NCI-H2107 (cell line): ENCODE data around the gene SUMO4.
"Not testable (repeated sequence)": the region's sequence is repeated elsewhere in the genome, so short reads cannot be mapped to it uniquely, and the experiment has no call there.

Source experiments
- DNase-seq: peaks from one replicate; lab custom pipeline; 2025; lab: John Stamatoyannopoulos, UW

The SUMO4 gene

DNA sequence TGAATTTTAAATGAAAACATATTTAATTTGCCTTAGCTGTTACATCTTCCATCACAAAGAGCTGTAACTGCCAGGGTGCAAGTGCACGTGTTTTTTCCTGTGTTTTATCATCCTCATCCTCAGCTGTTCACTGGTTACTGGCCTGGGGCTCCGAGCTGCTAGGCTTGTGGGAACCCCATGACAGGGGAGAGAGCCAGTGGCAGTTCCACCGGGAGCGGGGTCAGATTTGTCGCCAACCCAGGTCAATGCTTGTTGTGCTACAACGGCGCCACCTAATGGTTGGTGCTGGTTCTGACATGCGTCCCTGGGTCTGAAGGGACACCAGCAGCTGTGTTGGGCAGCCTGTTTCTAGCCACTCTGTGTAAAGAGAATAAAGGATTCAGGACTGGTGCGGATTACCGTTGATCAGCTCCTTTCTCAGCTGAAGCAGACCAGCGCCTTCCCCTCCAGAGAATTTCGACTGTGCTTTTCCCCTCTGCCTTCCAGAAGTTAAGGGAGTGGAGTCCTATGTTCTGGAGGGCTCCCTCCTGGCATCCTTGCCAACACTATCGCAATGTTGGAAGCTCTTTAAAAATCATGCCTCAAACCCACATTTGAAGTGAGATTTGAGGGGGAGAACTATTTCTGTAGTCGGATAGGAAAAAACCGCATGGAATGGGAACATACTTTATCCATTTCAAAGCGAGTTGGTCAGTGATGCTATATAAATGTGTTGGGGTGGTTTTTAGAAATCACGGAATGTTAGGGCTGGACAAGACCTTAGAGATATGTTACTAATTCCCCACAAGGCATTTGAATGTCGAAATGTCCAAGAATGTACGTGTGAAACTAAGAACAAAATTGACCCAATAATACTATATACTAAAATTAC is 32.1 kb downstream of the SUMO4 start:
- DNase-seq: peak; percentile 69

DNA sequence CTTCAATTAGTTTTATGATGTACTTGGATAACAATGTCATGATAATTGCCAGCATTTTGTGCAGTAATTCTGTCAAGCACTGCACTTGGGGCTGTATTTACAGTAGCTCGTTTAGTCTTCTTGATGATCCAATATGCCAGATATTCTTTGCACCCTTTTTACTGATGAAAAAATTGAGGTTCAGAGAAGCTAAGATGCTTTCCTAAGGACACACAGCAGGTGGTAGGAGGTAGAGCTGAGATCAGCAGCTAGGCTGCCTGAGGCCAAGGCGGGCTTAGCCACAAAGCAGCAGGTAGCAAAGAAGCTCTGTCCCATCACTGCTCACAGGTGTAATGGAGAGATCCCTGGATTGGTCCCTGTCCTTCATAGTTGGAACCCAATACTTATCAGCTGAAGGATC is 33.3 kb downstream of the SUMO4 start:
- DNase-seq: no peak

DNA sequence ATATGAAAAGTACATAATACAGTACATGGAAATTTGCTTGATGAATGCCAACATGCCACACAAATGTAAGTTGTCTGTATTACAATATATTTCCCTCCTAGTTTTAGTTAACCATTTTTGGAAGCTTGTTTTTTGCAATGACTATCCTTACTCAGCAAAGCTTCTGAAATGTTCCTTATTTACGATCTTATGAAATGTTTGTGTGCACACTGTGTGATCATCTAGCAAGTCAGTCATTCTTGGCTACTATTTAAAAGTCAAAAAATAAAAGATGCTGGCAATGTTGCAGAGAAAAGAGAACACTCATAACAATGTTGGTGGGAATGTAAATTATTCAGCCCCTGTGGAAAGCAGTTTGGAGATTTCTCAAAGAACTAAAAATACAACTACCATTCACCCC is 33.8 kb downstream of the SUMO4 start:
- no peak for DNase-seq

DNA sequence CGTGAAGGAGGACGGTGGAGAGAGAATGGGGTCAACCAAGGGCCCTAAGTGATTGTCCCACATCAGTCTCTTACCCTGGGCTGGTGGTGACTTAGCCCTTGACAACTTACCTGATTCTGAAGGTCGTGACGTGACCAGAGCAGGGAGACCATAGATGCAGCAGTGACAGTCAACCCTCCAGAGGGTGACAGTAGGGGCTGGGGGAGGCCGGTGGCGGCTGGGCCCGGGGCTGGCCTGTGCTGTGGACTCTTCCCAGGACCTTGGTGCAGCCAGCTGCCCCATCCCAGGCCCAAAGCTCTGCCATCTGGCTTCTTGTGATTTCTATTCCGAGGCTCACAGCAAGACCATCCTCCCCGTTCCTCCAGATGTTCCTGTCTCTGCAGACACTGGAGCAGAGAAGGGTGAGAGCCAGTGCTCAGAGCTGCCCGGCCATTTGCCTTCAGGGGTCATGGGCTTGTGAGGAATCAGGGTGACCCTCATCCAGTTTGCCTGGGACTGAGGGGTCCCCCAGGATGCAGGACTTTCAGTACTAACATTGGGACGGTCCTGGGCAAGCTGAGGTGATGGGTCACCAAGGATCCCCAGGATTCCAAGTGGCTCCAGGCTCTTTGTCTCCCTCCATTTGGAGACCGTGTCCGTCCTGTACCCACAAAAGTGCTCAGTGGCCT is 36.0 kb downstream of the SUMO4 start:
- DNase-seq: no peak

DNA sequence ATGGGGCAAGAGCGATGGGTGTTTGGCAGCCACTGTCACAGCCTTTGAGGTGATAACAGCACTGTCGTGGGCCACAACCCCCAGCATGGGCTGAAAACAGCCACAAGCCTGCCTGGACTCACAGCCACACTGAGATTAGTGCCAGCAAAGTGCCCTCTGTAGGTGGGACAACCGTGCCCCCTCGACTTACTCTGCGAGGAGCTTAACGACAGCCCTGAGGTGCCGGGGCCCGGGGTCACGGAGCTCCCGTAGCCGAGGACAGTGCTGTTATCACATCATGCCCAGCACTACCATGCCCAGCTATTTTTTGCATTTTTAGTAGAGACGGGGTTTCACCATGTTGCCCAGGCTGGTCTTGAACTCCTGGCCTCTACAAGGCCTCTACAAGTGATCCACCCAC is 36.6 kb downstream of the SUMO4 start:
- no peak for DNase-seq

DNA sequence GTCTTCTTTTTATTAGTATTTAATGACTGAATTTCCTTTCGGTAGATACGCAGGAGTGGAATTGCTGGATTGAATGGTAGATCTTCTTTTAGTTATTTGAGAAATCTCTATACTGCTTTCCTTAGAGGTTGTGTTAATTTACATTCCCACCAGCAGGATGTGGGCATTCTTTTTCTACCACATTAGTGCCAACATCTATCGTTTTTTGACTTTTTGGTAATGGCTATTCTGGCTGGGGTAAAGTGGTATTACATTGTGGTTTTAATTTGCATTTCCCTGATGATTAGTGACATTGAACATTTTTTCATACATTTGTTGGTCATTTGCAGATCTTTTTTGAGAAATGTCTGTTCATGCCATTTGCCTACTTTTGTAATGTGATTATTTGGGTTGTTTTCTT is 37.1 kb downstream of the SUMO4 start:
- no peak for DNase-seq

DNA sequence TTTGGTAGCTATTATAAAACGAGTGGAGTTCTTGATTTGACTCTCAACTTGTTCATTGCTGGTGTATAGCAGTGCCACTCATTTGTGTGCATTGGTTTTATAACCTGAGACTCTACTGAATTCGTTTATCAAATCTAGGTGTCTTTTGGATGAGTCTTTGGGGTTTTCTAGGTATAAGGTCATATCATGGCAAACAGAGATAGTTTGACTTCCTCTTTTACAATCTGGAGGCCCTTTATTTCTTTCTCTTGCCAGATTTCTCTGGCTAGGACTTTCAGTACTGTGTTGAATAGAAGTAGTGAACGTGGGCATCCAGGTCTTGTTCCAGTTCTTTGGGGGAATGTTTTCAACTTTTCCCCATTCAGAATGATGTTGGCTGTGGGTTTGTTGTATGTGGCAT is 38.8 kb downstream of the SUMO4 start:
- no peak for DNase-seq

DNA sequence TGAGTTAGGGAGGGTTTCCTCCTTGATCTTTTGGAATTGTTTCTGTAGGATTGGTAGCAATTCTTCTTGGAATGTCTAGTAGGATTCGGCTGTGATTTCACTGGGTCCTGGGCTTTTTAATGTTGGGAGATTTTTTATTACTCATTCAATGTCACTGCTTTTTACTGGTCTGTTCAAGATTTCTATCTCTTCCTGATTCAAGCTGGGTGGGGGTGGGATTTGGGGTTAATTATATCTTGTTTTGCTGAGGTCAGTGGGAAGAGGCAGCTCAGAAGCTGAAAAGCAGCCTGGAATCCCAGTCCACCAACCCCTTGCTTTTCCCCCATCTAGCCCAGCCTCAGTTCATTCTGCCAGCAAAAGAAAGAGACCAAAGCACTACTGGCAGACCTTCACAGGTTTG is 39.6 kb downstream of the SUMO4 start:
- DNase-seq: no peak

DNA sequence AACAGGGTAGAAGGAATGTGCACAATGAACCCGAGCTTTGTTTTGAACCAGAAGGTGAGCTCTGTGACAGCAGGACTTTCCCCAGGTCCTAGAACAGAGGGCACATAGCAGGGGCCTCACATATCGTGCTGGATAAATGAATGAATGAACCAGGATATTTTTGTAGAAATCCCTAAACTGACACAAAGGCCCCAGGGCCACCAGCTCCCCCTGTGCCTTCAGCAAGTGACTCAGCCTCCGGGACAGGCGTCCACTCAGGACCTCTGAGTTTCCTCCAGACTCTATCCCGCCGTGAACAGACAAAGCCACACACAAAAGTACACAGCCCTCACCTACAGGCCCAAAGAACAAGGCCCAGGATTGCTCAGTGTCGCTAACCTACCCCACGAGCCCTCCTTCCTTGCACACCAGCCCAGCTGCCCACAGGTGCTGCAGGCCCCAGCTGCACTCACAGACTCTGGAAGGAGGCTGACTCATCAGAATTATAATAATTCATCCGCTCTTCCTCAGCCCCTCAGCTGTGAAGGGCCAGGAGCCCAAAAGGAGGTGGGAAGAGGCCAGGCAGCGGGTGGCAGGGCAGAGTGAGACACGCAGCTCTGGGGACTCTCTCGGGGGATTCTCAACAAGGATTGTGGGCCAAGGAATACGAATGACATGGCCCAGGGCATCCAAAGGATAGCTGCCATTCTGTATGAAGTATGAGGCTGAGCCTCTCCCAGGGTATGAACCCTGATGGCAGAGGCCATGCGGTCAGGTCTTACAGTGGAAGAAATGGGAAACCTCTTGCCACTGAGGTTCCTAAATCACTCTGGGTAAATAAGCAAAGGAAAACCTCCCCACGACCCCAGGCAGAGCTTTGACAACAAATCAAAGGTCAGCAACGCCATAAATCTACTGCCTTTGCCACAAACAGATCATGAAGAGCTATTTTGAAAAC is 40.9 kb downstream of the SUMO4 start:
- DNase-seq: no peak

DNA sequence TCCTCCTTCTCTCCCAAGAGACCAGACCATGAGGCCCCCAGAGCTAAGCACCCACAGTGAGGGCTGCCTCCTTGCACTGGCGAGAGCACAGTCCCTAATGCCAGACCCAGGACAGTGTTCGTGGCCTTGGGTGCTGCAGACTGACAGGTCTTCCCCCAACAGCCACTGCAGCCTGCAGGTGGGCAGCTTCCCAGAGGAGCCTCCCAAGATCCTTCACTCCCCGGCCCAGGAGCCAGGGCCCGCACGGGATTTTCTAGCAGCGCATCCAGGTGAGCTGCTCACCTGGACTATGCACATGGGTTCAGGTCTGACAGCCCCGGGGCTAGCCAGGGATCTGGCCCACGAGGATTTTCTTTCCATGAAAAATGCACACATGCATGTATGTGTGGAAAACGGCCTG is 41.7 kb downstream of the SUMO4 start:
- no peak for DNase-seq

DNA sequence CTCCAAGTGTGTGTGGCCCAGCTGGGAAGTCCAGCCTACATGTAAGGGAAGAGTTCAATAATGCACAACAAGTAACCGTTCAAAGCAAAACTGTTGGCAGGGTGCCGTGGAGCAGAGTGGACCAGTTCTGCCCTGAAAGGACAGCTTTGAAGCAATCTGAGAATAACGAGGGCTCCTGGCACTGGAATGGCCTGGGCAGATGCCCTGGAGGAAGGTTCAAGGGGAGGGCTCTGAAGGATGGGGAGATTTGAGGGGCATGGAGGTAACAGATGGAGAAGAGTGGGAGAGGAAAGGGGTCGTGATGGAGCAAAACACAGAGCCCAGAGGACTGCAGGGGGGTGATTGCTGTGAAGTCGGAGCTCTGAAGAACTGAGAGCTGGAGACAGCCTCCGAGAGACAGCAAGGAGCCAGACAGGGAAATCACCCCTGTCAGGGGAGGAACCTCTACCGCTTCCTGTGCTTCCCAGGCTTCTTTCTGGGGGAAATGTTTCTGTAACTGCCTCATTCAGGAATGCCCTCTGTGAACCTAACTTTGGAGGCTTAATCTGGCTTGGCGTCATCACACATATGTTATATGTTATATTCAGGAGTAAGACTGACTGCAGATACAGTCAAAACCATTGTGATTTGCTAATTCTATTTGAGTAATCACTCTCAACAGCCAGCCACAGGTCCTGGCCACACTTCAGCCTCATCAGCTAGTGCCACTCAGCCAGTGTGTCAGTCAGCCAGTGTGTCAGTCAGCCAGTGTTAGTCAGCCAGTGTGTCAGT is 43.5 kb downstream of the SUMO4 start:
- DNase-seq: no peak

DNA sequence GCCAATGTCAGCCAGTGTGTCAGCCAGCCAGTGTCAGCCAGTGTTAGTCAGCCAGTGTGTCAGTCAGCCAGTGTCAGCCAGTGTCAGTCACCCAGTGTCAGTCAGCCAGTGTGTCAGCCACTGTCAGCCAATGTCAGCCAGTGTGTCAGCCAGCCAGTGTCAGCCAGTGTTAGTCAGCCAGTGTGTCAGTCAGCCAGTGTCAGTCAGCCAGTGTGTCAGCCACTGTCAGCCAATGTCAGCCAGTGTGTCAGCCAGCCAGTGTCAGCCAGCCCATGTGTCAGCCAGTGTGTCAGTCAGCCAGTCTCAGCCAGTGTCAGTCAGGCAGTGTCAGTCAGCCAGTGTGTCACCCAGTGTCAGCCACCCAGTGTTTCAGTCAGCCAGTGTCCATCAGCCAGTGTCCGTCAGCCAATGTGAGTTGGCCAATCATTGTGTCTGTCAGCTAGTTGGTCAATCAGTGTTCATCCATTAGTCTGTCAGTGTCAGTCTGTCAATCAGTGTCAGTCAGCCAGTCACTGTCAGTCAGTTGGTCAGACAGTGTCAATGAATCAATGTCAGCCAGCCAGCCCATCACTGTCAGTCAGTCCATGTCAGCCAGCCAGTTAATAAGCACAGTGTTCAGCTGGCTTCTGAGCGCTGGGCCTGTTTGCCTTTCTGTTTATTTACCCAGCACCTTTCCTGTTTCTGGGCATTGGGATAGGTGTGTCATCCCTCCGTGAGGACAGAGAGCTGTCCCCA is 44.5 kb downstream of the SUMO4 start:
- DNase-seq: not testable (repeated sequence)

DNA sequence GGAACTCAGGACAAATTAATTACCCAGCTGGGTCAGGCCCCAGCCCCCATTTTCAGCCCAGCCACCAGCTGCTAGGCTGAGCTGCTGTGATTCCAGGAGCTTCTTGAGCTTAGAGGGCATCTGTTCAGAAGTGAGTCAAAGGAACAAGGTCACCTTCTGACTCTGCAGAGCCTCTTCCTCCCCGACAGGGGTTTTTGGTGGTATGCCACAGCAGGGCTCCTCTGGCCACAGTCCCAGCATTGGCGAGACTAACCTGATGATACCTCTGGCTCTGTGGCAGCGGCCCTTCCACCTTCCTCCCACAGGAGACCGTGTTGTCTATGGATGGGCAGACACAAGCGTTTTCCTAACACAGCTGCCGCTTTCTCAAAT is 45.0 kb downstream of the SUMO4 start:
- no peak for DNase-seq

DNA sequence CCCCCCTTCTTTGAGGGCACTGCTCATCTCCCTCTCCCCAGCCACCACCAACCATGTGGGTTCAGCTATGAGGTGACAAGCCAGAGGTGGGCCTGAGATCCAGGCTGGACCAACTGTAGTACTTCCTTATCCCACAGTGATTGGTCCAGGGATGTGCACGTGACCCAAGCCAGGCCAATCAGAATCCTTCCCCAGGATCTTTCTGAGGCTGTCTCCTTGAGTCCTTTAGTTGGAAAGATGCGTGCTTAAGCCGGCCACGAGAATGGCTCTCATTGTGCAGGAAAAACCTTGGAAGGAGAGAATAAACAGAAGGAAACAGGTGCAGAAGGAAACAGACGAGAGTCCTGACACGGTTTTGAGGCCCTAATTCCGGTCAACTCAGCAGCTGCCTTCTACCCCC is 45.5 kb downstream of the SUMO4 start:
- no peak for DNase-seq

DNA sequence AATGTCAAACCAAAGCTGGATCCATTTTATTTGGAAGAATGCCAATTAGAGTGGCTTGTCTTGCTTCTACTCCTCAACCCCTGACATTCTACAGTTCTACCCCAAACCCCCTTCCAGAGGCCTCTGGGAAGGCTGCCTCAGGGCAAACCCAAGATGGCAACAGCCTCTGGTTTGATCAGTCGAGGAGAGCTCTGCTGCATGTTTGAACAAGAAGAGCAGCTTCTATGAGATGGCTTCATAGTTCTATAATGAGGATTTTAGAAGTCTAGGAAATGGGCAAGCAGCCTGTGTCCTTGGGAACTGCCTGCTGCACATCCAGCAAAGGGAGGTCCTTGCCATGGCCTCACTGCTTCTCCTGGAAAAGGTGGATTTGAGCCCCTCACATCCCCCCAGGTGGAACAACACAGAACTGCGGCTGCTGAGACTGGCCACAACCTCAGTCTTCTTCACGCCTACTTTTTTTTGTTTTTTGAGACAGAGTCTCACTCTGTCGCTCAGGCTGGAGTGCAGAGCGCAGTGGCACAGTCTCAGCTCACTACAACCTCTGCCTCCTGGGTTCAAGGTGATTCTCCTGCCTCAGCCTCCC is 46.8 kb downstream of the SUMO4 start:
- DNase-seq: no peak

DNA sequence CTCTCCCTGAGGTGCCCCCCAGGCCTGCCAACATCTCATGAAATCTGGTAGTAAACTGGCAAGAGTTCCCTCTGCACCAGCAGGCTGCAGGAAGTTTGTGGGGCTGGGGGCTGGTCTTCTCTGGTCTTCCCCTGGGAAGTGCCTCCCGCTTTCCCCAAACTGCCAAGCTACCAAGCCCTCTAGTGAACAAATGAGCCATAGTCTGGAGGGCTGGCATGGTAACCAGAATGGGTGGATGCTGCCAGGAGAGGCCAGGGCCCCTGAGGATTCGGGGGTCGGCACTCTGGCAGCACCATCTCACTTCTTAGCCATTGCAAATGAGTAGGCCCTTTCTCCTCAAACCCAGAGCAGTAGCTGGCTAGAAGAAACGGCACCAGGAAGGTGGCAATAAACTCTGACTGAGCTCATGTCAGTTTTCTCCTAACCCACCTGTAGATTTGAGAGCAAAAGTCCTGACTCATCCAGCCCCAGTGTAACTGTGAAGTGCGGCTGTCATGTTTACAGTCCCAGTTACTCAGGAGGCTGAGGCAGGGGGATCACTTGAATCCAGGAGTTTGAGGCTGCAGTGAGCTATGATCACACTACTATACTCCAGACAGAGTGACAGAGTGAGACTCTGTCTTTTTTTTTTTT is 48.9 kb downstream of the SUMO4 start:
- DNase-seq: no peak

DNA sequence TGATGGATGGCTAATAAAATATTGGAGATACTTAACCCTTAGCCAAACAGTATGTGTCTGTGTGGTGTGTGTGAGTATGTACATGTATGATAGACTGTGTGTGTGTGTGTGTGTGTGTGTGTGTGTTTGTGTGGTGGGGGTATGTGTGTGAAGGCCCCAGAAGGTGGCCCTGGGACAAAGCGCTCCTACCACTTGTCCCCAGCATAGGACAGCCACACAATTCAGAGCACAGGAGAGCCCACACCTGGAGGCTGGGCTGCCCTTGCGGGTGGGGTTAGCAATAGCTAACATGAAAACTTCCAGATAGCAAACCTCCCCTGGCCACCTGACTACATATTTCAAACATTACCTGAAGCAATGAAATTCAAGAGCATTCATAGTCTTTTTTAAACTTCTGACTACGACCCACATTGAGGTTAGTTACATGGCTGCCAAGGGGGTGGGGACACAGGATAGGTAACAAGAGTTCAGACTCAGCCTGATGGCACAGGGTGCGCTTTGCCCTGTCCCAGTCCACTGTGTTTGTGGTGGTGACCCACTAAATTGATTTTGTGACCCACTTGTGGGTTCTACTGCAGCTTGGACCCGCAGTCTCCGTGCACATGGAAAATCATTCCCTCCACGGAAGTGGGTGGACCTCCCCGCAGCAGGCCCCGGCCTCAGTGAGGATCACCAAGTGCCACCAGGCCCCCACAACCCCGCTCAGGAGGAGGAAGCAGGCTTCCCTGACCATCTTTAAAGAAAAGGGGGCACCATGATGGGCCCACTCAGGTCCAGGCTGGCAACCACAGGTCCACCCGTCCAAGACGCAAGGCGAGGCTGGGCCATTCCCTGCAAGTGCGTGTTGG is 50.0 kb downstream of the SUMO4 start:
- DNase-seq: no peak
